DND-41 (cell line): ENCODE results near the gene EMSY.
A peak's percentile ranks its signal among the peaks of the same experiment; 100 is the strongest.

Experiments
- ATAC-seq: fragments of 200-7000 bp; cut with Tn5 transposase; 3 replicates; pipeline ENCODE4 v1.9.1; 2021; ENCODE audit warnings: low read depth; ENCODE audit not compliant: insufficient read depth
- DNase-seq: peaks from one replicate; pipeline ENCODE4 v3.0.0-alpha.2; 2020
- H2AFZ ChIP-seq: 2 replicates; pipeline ENCODE4 v1.6.0; 2012; ENCODE audit warnings: low read depth, low read length
- H3K27ac ChIP-seq: 2 replicates; pipeline ENCODE4 v1.5.1; 2012; ENCODE audit warnings: low read length, inconsistent platforms
- H3K27me3 ChIP-seq: fragments of 200-600 bp; sonication (generic); 2 replicates; pipeline ENCODE4 v1.6.0; 2012; ENCODE audit warnings: low read length, mild to moderate bottlenecking, inconsistent platforms; ENCODE audit not compliant: insufficient read depth, poor library complexity
- H3K36me3 ChIP-seq: 2 replicates; pipeline ENCODE4 v1.5.1; 2012; ENCODE audit warnings: low read length, inconsistent platforms; ENCODE audit not compliant: insufficient read depth
- H3K4me1 ChIP-seq: 2 replicates; pipeline ENCODE4 v1.5.1; 2012; ENCODE audit warnings: mild to moderate bottlenecking, low read length; ENCODE audit not compliant: insufficient read depth
- H3K4me2 ChIP-seq: 2 replicates; pipeline ENCODE4 v1.6.0; 2012; ENCODE audit warnings: mild to moderate bottlenecking, moderate library complexity, low read length, inconsistent platforms; ENCODE audit not compliant: insufficient read depth
- H3K4me3 ChIP-seq, 2 experiments: fragments of 200-600 bp in 1 of 2; shearing (Covaris generic) in 1 of 2; 2 replicates each; pipeline ENCODE4 v1.5.1; 2012 to 2016; ENCODE audit warnings: inconsistent platforms in 2 of 2, low read length in 2 of 2, mild to moderate bottlenecking in 2 of 2, low read depth in 1 of 2, moderate library complexity in 1 of 2
- H3K79me2 ChIP-seq: 2 replicates; pipeline ENCODE4 v1.6.0; 2012; ENCODE audit warnings: low read length, inconsistent platforms; ENCODE audit not compliant: insufficient read depth
- H3K9ac ChIP-seq: 2 replicates; pipeline ENCODE4 v1.6.0; 2012; ENCODE audit warnings: low read depth, mild to moderate bottlenecking, inconsistent platforms, low read length, moderate library complexity
- H3K9me3 ChIP-seq: 2 replicates; pipeline ENCODE4 v1.5.1; 2012; ENCODE audit warnings: low read length, moderate library complexity, mild to moderate bottlenecking, inconsistent platforms; ENCODE audit not compliant: insufficient read depth, severe bottlenecking
- H4K20me1 ChIP-seq: 2 replicates; pipeline ENCODE4 v1.6.0; 2012; ENCODE audit warnings: low read length; ENCODE audit not compliant: insufficient read depth
- CTCF ChIP-seq: IDR thresholded peaks from 2 replicates; pipeline ENCODE4 v1.5.1; 2012; ENCODE audit warnings: borderline replicate concordance, low read length, moderate library complexity, mild to moderate bottlenecking; ENCODE audit not compliant: poor library complexity, severe bottlenecking; ENCODE audit errors: extremely low read depth
- EZH2 ChIP-seq: IDR thresholded peaks from 3 replicates; pipeline ENCODE4 v1.6.1; 2012; ENCODE audit warnings: borderline replicate concordance, low read depth, mild to moderate bottlenecking, moderate library complexity, low read length, inconsistent platforms; ENCODE audit not compliant: severe bottlenecking

EMSY gene

GRCh38 chr11:76444384-76445120 is at the start of gene EMSY:
EMSY (plus strand) TSS chr11:76445018; CDS start chr11:76446939, 1,921 bp downstream.
- peak; percentile 97 for DNase-seq
- peaks cover 18% of the 10 kb centered on the region for H4K20me1 ChIP-seq
- H3K9ac ChIP-seq, result peak within 1 kb of the TSS; percentile 89
- peak within 1 kb of the TSS; percentile 79 to 85 for H3K4me3 ChIP-seq
- peaks cover 30% of the 10 kb centered on the region for H3K36me3 ChIP-seq
- ATAC-seq, result peak; percentile 93
- H3K4me2 ChIP-seq, result peak within 1 kb of the TSS; percentile 95
- peak within 1 kb of the TSS; percentile 96 for H3K27ac ChIP-seq
- no peaks in the 10 kb centered on the region for H3K9me3 ChIP-seq
- no peaks in the 10 kb centered on the region for H3K27me3 ChIP-seq
- H3K79me2 ChIP-seq, result peaks cover 68% of the 10 kb centered on the region
- peak within 1 kb of the TSS; percentile 94 for H2AFZ ChIP-seq
- TF ChIP-seq CTCF (no peak), EZH2 (no peak)
- peaks cover 33% of the 10 kb centered on the region for H3K4me1 ChIP-seq

- Histone ChIP-seq H3K9ac (no peak overlapping the region), H3K9me3 (no peaks in the 10 kb centered on the region), H3K4me1 (no peaks in the 10 kb centered on the region), H3K36me3 (no peaks in the 10 kb centered on the region), H2AFZ (no peak overlapping the region), H3K27me3 (no peaks in the 10 kb centered on the region), H3K27ac (no peak overlapping the region), H3K4me3 (no peak overlapping the region), H3K79me2 (no peaks in the 10 kb centered on the region), H3K4me2 (no peak overlapping the region), H4K20me1 (no peaks in the 10 kb centered on the region)
- no peak for DNase-seq
- TF ChIP-seq EZH2 (no peak), CTCF (no peak)
- no peak for ATAC-seq
Observed at GRCh38 chr11:76395296-76395695, 49.5 kb upstream of the EMSY start.

GRCh38 chr11:76397383-76397782 is 47.4 kb upstream of the EMSY start:
- Histone ChIP-seq H3K9ac (no peak overlapping the region), H3K4me2 (no peak overlapping the region), H3K27me3 (no peaks in the 10 kb centered on the region), H3K4me3 (no peak overlapping the region), H3K36me3 (no peaks in the 10 kb centered on the region), H3K27ac (no peak overlapping the region), H2AFZ (no peak overlapping the region), H4K20me1 (no peaks in the 10 kb centered on the region), H3K9me3 (no peaks in the 10 kb centered on the region), H3K79me2 (no peaks in the 10 kb centered on the region), H3K4me1 (no peaks in the 10 kb centered on the region)
- no peak for ATAC-seq
- DNase-seq, result no peak
- no peak for TF ChIP-seq CTCF
- TF ChIP-seq EZH2, result no peak
